HepG2 (cell line): ENCODE results near the gene NDRG2. TPM values are rescaled to one million over a fixed set of nuclear protein-coding genes. Genes with fewer than 3 reads are reported as not detected.

Experiments
- ADNP ChIP-seq: sonication (generic); formaldehyde crosslinking; IDR thresholded peaks from 2 replicates; pipeline ENCODE4 v1.4.0; 2020; ENCODE audit warnings: missing genetic modification reagents
- ELF3 ChIP-seq: IDR thresholded peaks from 2 replicates; pipeline ENCODE4 v1.6.1; 2016; ENCODE audit warnings: missing genetic modification reagents, missing compliant biosample characterization
- FOXA1 ChIP-seq, 2 experiments: fragments of 450-650 bp in 1 of 2; sonication (generic) in 1 of 2; formaldehyde crosslinking in 1 of 2; IDR thresholded peaks; 2 replicates each; pipeline versions ENCODE4 v1.4.0 to v1.6.1; 2016 to 2020; ENCODE audit warnings: missing genetic modification reagents in 1 of 2
- KDM5B ChIP-seq: sonication (generic); formaldehyde crosslinking; IDR thresholded peaks from 2 replicates; pipeline ENCODE4 v1.4.0; 2020; ENCODE audit warnings: missing genetic modification reagents, mild to moderate bottlenecking, borderline replicate concordance
- KLF9 ChIP-seq: IDR thresholded peaks from 2 replicates; pipeline ENCODE4 v1.6.1; 2016; ENCODE audit warnings: low read depth
- POLR2A ChIP-seq, 2 experiments: IDR thresholded peaks; 2 replicates each; pipeline ENCODE4 v1.6.1; 2011; ENCODE audit warnings: low read depth in 2 of 2, low read length in 2 of 2, mild to moderate bottlenecking in 1 of 2, moderate library complexity in 1 of 2; ENCODE audit not compliant: insufficient read depth in 1 of 2
- RFX1 ChIP-seq: fragments of 450-650 bp; IDR thresholded peaks from 2 replicates; pipeline ENCODE4 v1.6.1; 2017
- SYNCRIP ChIP-seq: fragments of 200-400 bp; formaldehyde crosslinking; IDR thresholded peaks from 2 replicates; pipeline ENCODE4 v1.6.1; 2018; ENCODE audit warnings: mild to moderate bottlenecking, low read depth, low read length; ENCODE audit not compliant: insufficient read depth
- ZBTB38 ChIP-seq: sonication (generic); formaldehyde crosslinking; IDR thresholded peaks from 2 replicates; pipeline ENCODE4 v1.5.1; 2020; ENCODE audit warnings: mild to moderate bottlenecking, missing genetic modification reagents
- ZFP36L1 ChIP-seq: sonication (generic); formaldehyde crosslinking; IDR thresholded peaks from 2 replicates; pipeline ENCODE4 v1.8.0; 2022; ENCODE audit warnings: mild to moderate bottlenecking, missing genetic modification reagents, moderate library complexity
- ZNF207 ChIP-seq: fragments of 450-650 bp; IDR thresholded peaks from 2 replicates; pipeline ENCODE4 v1.6.1; 2016; ENCODE audit warnings: antibody characterized with exemption, borderline replicate concordance
- ZNF296 ChIP-seq: sonication (generic); formaldehyde crosslinking; conservative IDR thresholded peaks from 2 replicates; pipeline ENCODE4 v1.5.0; 2020; ENCODE audit warnings: mild to moderate bottlenecking, missing genetic modification reagents
- ZNF546 ChIP-seq: sonication (generic); formaldehyde crosslinking; conservative IDR thresholded peaks from 2 replicates; pipeline ENCODE4 v1.8.1; 2023; ENCODE audit warnings: mild to moderate bottlenecking, missing genetic modification reagents
- ZNF547 ChIP-seq: sonication (generic); formaldehyde crosslinking; IDR thresholded peaks from 2 replicates; pipeline ENCODE4 v1.5.1; 2020; ENCODE audit warnings: mild to moderate bottlenecking, missing genetic modification reagents
- ZNF615 ChIP-seq: sonication (generic); formaldehyde crosslinking; IDR thresholded peaks from 2 replicates; pipeline ENCODE4 v1.5.0; 2020; ENCODE audit warnings: mild to moderate bottlenecking, missing genetic modification reagents, borderline replicate concordance
- ZNF660 ChIP-seq: sonication (generic); formaldehyde crosslinking; IDR thresholded peaks from 2 replicates; pipeline ENCODE4 v1.5.1; 2020; ENCODE audit warnings: mild to moderate bottlenecking, low read depth, missing genetic modification reagents, borderline replicate concordance
- ZNF788 ChIP-seq: sonication (generic); formaldehyde crosslinking; IDR thresholded peaks from 2 replicates; pipeline ENCODE4 v1.5.0; 2020; ENCODE audit warnings: mild to moderate bottlenecking, missing genetic modification reagents, borderline replicate concordance
- ZNF841 ChIP-seq: sonication (generic); formaldehyde crosslinking; IDR thresholded peaks from 2 replicates; pipeline ENCODE4 v1.8.1; 2023; ENCODE audit warnings: missing genetic modification reagents, borderline replicate concordance
- ZSCAN31 ChIP-seq: sonication (generic); formaldehyde crosslinking; IDR thresholded peaks from 2 replicates; pipeline ENCODE4 v1.5.0; 2020; ENCODE audit warnings: low read depth, mild to moderate bottlenecking, missing genetic modification reagents
- polyA plus RNA-seq, 8 experiments: library from polyadenylated mRNA; depleted of rRNA in 3 of 8; stranded (reverse) in 7 of 8; unstranded in 1 of 8; fragments of >200 nt; fragmentation: Illumina TruSeq in 4 of 8; extraction: Trizol in 4 of 8; gene quantifications; 2 replicates each; pipeline versions ENCODE4 v1.2.1 to v1.2.3, GENCODE V29; 2011 to 2016; ENCODE audit warnings: low read depth in 4 of 8, missing spikeins in 1 of 8, mixed read lengths in 1 of 8; ENCODE audit not compliant: insufficient read depth in 1 of 8
- total RNA-seq, 5 experiments: library from RNA; depleted of rRNA; stranded (reverse); fragments of >200 nt; fragmentation: Illumina TruSeq; extraction: Trizol; gene quantifications; 2 replicates each; pipeline ENCODE4 v1.2.3, GENCODE V29; 2016; ENCODE audit warnings: low read depth in 1 of 5
- TF ChIP-seq, protein P1 (sequence below): sonication (generic); formaldehyde crosslinking; IDR thresholded peaks from 2 replicates; pipeline ENCODE4 v1.5.0; 2020; ENCODE audit warnings: mild to moderate bottlenecking, missing genetic modification reagents
- TF ChIP-seq, protein P2 (sequence below): IDR thresholded peaks from 2 replicates; pipeline ENCODE4 v1.6.1; 2016
- TF ChIP-seq, protein P3 (sequence below): sonication (generic); formaldehyde crosslinking; IDR thresholded peaks from 2 replicates; pipeline ENCODE4 v1.4.0; 2020; ENCODE audit warnings: missing genetic modification reagents, borderline replicate concordance
- TF ChIP-seq, protein P4 (sequence below): sonication (generic); formaldehyde crosslinking; IDR thresholded peaks from 2 replicates; pipeline ENCODE4 v1.8.0; 2023; ENCODE audit warnings: mild to moderate bottlenecking, missing genetic modification reagents
- TF ChIP-seq, protein P5 (sequence below): sonication (generic); formaldehyde crosslinking; IDR thresholded peaks from 2 replicates; pipeline ENCODE4 v1.5.0; 2020; ENCODE audit warnings: mild to moderate bottlenecking, low read depth, missing genetic modification reagents, borderline replicate concordance

Gene NDRG2
- total and polyA plus RNA-seq, 2 of the 13 experiments (the other 11 are each of a cell fraction or from before 2014, with no cell fraction given): 27.2 to 189 TPM

DNA sequence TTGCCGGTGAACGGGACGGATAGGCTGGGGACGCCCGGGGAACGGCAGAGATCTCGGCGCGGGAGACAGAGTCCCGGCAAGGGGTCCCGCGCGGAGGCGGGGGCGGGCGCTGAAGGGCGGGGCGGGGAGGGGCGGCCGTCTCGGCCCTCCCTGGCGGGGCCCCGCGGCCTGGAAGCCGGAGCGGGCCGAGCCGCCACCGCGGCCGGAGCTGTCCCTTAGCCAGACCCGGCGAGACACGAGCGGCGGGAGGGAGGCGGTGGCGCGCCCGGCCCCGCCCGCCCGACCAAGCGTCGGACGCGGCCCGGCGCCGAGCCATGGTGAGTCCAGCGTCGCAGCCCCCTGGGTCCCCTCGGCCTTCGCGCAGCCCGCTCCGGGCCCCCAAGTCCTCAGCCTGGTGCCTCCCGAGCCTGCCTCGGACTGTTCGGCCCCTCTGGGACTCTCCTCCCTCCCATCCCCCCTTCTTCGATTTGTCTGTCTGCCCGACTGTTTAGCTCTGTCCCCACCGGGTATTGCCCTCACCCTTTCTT lies 45.3 kb upstream of the NDRG2 start, which contains the start of gene ARHGEF40 (continued):
- TF ChIP-seq, protein P1, sequence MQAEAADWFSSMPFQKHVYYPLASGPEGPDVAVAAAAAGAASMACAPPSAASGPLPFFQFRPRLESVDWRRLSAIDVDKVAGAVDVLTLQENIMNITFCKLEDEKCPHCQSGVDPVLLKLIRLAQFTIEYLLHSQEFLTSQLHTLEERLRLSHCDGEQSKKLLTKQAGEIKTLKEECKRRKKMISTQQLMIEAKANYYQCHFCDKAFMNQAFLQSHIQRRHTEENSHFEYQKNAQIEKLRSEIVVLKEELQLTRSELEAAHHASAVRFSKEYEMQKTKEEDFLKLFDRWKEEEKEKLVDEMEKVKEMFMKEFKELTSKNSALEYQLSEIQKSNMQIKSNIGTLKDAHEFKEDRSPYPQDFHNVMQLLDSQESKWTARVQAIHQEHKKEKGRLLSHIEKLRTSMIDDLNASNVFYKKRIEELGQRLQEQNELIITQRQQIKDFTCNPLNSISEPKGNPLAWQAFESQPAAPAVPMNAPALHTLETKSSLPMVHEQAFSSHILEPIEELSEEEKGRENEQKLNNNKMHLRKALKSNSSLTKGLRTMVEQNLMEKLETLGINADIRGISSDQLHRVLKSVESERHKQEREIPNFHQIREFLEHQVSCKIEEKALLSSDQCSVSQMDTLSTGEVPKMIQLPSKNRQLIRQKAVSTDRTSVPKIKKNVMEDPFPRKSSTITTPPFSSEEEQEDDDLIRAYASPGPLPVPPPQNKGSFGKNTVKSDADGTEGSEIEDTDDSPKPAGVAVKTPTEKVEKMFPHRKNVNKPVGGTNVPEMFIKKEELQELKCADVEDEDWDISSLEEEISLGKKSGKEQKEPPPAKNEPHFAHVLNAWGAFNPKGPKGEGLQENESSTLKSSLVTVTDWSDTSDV (CRISPR knock-in tag): no peak
- TF ChIP-seq SYNCRIP (no peak), ZNF615 (CRISPR knock-in tag) (no peak), POLR2A (IDR thresholded peaks at IDR 0.05; ENCODE audit: insufficient read depth in 1 of 2, low read depth in 2 of 2, low read length in 2 of 2) (peak in 1 of 2 experiments; percentile 24; a peak in 1 of 4 replicates), RFX1 (no peak), KDM5B (CRISPR knock-in tag) (0 out of 2 replicates have a peak, but pooled peaks have one; percentile 7), ZNF660 (CRISPR knock-in tag) (no peak), ZNF547 (CRISPR knock-in tag) (no peak), ZNF296 (no peak), ZBTB38 (CRISPR knock-in tag) (0 out of 2 replicates have a peak, but pooled peaks have one; percentile 9), ZNF841 (no peak), ZNF546 (CRISPR knock-in tag) (no peak), ZSCAN31 (CRISPR knock-in tag) (no peak; the same call in 1 of the 2 replicates), ADNP (CRISPR knock-in tag) (no peak), ELF3 (CRISPR knock-in tag) (no peak), KLF9 (CRISPR knock-in tag) (no peak), FOXA1 (IDR thresholded peaks at IDR 0.05) (no peak), FOXA1 (CRISPR knock-in tag; IDR thresholded peaks at IDR 0.05) (no peak), ZFP36L1 (CRISPR knock-in tag) (no peak), ZNF788 (no peak), ZNF207 (no peak)
- TF ChIP-seq, protein P2, sequence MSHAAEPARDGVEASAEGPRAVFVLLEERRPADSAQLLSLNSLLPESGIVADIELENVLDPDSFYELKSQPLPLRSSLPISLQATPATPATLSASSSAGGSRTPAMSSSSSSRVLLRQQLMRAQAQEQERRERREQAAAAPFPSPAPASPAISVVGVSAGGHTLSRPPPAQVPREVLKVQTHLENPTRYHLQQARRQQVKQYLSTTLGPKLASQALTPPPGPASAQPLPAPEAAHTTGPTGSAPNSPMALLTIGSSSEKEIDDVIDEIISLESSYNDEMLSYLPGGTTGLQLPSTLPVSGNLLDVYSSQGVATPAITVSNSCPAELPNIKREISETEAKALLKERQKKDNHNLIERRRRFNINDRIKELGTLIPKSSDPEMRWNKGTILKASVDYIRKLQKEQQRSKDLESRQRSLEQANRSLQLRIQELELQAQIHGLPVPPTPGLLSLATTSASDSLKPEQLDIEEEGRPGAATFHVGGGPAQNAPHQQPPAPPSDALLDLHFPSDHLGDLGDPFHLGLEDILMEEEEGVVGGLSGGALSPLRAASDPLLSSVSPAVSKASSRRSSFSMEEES (CRISPR knock-in tag): no peak
- TF ChIP-seq, protein P3, sequence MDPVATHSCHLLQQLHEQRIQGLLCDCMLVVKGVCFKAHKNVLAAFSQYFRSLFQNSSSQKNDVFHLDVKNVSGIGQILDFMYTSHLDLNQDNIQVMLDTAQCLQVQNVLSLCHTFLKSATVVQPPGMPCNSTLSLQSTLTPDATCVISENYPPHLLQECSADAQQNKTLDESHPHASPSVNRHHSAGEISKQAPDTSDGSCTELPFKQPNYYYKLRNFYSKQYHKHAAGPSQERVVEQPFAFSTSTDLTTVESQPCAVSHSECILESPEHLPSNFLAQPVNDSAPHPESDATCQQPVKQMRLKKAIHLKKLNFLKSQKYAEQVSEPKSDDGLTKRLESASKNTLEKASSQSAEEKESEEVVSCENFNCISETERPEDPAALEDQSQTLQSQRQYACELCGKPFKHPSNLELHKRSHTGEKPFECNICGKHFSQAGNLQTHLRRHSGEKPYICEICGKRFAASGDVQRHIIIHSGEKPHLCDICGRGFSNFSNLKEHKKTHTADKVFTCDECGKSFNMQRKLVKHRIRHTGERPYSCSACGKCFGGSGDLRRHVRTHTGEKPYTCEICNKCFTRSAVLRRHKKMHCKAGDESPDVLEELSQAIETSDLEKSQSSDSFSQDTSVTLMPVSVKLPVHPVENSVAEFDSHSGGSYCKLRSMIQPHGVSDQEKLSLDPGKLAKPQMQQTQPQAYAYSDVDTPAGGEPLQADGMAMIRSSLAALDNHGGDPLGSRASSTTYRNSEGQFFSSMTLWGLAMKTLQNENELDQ (CRISPR knock-in tag): no peak
- TF ChIP-seq, protein P4, sequence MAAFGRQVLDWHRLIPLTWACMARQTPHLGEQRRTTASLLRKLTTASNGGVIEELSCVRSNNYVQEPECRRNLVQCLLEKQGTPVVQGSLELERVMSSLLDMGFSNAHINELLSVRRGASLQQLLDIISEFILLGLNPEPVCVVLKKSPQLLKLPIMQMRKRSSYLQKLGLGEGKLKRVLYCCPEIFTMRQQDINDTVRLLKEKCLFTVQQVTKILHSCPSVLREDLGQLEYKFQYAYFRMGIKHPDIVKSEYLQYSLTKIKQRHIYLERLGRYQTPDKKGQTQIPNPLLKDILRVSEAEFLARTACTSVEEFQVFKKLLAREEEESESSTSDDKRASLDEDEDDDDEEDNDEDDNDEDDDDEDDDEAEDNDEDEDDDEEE (CRISPR knock-in tag): no peak
- TF ChIP-seq, protein P5, sequence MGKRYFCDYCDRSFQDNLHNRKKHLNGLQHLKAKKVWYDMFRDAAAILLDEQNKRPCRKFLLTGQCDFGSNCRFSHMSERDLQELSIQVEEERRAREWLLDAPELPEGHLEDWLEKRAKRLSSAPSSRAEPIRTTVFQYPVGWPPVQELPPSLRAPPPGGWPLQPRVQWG (CRISPR knock-in tag): no peak
